Karpas-422 (cell line): ENCODE data around the gene KDM4D. TPM values are rescaled to one million over a fixed set of nuclear protein-coding genes. Genes with fewer than 3 reads are reported as not detected.
"Not testable (repeated sequence)": the region's sequence is repeated elsewhere in the genome, so short reads cannot be mapped to it uniquely, and the experiment has no call there.

Source experiments
- DNase-seq: peaks from one replicate; pipeline ENCODE4 v3.0.0-alpha.2; 2015
- H2AFZ ChIP-seq: fragments of 200-600 bp; sonication (generic); 2 replicates; pipeline ENCODE4 v1.6.1; 2014; ENCODE audit warnings: antibody characterized with exemption, low read length, mixed read lengths
- H3K27ac ChIP-seq: fragments of 200-600 bp; sonication (generic); 2 replicates; pipeline ENCODE4 v1.5.1; 2014; ENCODE audit warnings: mild to moderate bottlenecking, low read length, moderate library complexity
- H3K27me3 ChIP-seq: fragments of 200-600 bp; sonication (generic); 2 replicates; pipeline ENCODE4 v1.6.1; 2014; ENCODE audit warnings: low read length, mixed read lengths
- H3K36me3 ChIP-seq: fragments of 200-600 bp; sonication (generic); 2 replicates; pipeline ENCODE4 v1.6.1; 2014; ENCODE audit warnings: low read length, mixed read lengths; ENCODE audit not compliant: insufficient read depth
- H3K4me1 ChIP-seq: fragments of 200-600 bp; sonication (generic); 2 replicates; pipeline ENCODE4 v1.6.1; 2014; ENCODE audit warnings: mild to moderate bottlenecking, low read length, mixed read lengths
- H3K4me2 ChIP-seq: fragments of 200-600 bp; sonication (generic); 2 replicates; pipeline ENCODE4 v1.6.1; 2014; ENCODE audit warnings: low read length, low read depth, mild to moderate bottlenecking; ENCODE audit not compliant: poor library complexity, severe bottlenecking
- H3K4me3 ChIP-seq: fragments of 200-600 bp; sonication (generic); 2 replicates; pipeline ENCODE4 v1.5.1; 2014; ENCODE audit warnings: mild to moderate bottlenecking, antibody characterized with exemption, low read length, mixed read lengths
- H3K79me2 ChIP-seq: fragments of 200-600 bp; sonication (generic); 2 replicates; pipeline ENCODE4 v1.6.1; 2014; ENCODE audit warnings: mild to moderate bottlenecking, low read length, mixed read lengths
- H3K9ac ChIP-seq: fragments of 200-600 bp; sonication (generic); 2 replicates; pipeline ENCODE4 v1.6.0; 2014; ENCODE audit warnings: low read length
- H3K9me2 ChIP-seq: fragments of 200-600 bp; sonication (generic), shearing (Covaris generic); replicated peaks from 2 replicates; pipeline ENCODE4 v1.6.0; 2014; ENCODE audit warnings: mild to moderate bottlenecking, low read length, moderate library complexity; ENCODE audit not compliant: insufficient read depth
- H3K9me3 ChIP-seq: fragments of 300-700, 200-600 bp; sonication (generic); 2 replicates; pipeline ENCODE4 v1.6.1; 2014; ENCODE audit warnings: low read length, mixed read lengths
- H4K20me1 ChIP-seq: fragments of 200-600 bp; sonication (generic); 2 replicates; pipeline ENCODE4 v1.6.1; 2014; ENCODE audit warnings: mild to moderate bottlenecking, antibody characterized with exemption, low read length, low read depth; ENCODE audit not compliant: insufficient read depth
- total RNA-seq: library from RNA; depleted of rRNA; stranded (reverse); fragments of >200 nt; shearing (Covaris generic); gene quantifications from 2 replicates; pipeline ENCODE4 v1.2.3, GENCODE V29; 2014; ENCODE audit warnings: low replicate concordance

Gene KDM4D
- total RNA-seq, 1 experiment from 2014 or later = 3.6 TPM

- Histone ChIP-seq H4K20me1 (no peaks in the 10 kb centered on the region), H3K9me3 (no peaks in the 10 kb centered on the region), H3K27me3 (no peaks in the 10 kb centered on the region), H3K4me1 (no peaks in the 10 kb centered on the region), H3K4me3 (no peak overlapping the region), H3K27ac (no peak overlapping the region), H3K9me2 (no peaks in the 10 kb centered on the region), H2AFZ (no peak overlapping the region), H3K79me2 (no peaks in the 10 kb centered on the region), H3K9ac (no peak overlapping the region), H3K4me2 (no peak overlapping the region), H3K36me3 (no peaks in the 10 kb centered on the region)
- no peak for DNase-seq
Measured at GRCh38 chr11:94997437-94997836, 23.9 kb downstream of the KDM4D start.

GRCh38 chr11:94998285-94998684, 24.8 kb downstream of the KDM4D start:
- no peak overlapping the region for H3K9ac ChIP-seq
- DNase-seq = no peak
- H3K36me3 ChIP-seq = no peaks in the 10 kb centered on the region
- no peaks in the 10 kb centered on the region for H3K79me2 ChIP-seq
- no peak overlapping the region for H2AFZ ChIP-seq
- no peaks in the 10 kb centered on the region for H3K9me3 ChIP-seq
- no peak overlapping the region for H3K27ac ChIP-seq
- no peaks in the 10 kb centered on the region for H3K27me3 ChIP-seq
- H3K4me3 ChIP-seq = no peak overlapping the region
- no peak overlapping the region for H3K4me2 ChIP-seq
- H3K9me2 ChIP-seq = no peaks in the 10 kb centered on the region
- H4K20me1 ChIP-seq = no peaks in the 10 kb centered on the region
- H3K4me1 ChIP-seq = no peaks in the 10 kb centered on the region

GRCh38 chr11:95003716-95004115, 30.2 kb downstream of the KDM4D start:
- Histone ChIP-seq H2AFZ (no peak overlapping the region), H3K4me2 (no peak overlapping the region), H3K36me3 (no peaks in the 10 kb centered on the region), H3K9me3 (no peaks in the 10 kb centered on the region), H3K27ac (no peak overlapping the region), H3K9me2 (no peaks in the 10 kb centered on the region), H3K27me3 (no peaks in the 10 kb centered on the region), H3K4me3 (no peak overlapping the region), H3K9ac (no peak overlapping the region), H3K79me2 (no peaks in the 10 kb centered on the region), H4K20me1 (no peaks in the 10 kb centered on the region), H3K4me1 (no peaks in the 10 kb centered on the region)
- DNase-seq = no peak

GRCh38 chr11:95005642-95006041, 32.1 kb downstream of the KDM4D start:
- Histone ChIP-seq H4K20me1 (no peaks in the 10 kb centered on the region), H2AFZ (no peak overlapping the region), H3K4me1 (no peaks in the 10 kb centered on the region), H3K27ac (no peak overlapping the region), H3K4me2 (no peak overlapping the region), H3K36me3 (no peaks in the 10 kb centered on the region), H3K9me2 (no peaks in the 10 kb centered on the region), H3K9me3 (no peaks in the 10 kb centered on the region), H3K9ac (no peak overlapping the region), H3K79me2 (no peaks in the 10 kb centered on the region), H3K4me3 (no peak overlapping the region), H3K27me3 (no peaks in the 10 kb centered on the region)
- DNase-seq = no peak

- 0 out of 2 replicates have a peak, but pooled peaks cover 3% of the 10 kb centered on the region for H3K27me3 ChIP-seq
- no peak overlapping the region for H3K9ac ChIP-seq
- H4K20me1 ChIP-seq = no peaks in the 10 kb centered on the region
- H2AFZ ChIP-seq = no peak overlapping the region
- no peaks in the 10 kb centered on the region for H3K79me2 ChIP-seq
- H3K9me2 ChIP-seq = no peaks in the 10 kb centered on the region
- H3K36me3 ChIP-seq = no peaks in the 10 kb centered on the region
- H3K4me3 ChIP-seq = no peak overlapping the region
- no peak overlapping the region for H3K4me2 ChIP-seq
- H3K9me3 ChIP-seq = no peaks in the 10 kb centered on the region
- H3K27ac ChIP-seq = no peak overlapping the region
- no peak for DNase-seq
- no peaks in the 10 kb centered on the region for H3K4me1 ChIP-seq
Measured at GRCh38 chr11:95011376-95011775, 37.9 kb downstream of the KDM4D start.

GRCh38 chr11:95014184-95014821, 40.8 kb downstream of the KDM4D start:
- H3K36me3 ChIP-seq = no peaks in the 10 kb centered on the region
- H3K9me3 ChIP-seq = no peaks in the 10 kb centered on the region
- DNase-seq = no peak
- H3K4me1 ChIP-seq = no peaks in the 10 kb centered on the region
- H3K4me2 ChIP-seq = no peak overlapping the region
- H3K9me2 ChIP-seq = no peaks in the 10 kb centered on the region
- no peak overlapping the region for H3K4me3 ChIP-seq
- no peaks in the 10 kb centered on the region for H4K20me1 ChIP-seq
- 0 out of 2 replicates have a peak, but pooled peaks cover 3% of the 10 kb centered on the region for H3K27me3 ChIP-seq
- no peaks in the 10 kb centered on the region for H3K79me2 ChIP-seq
- no peak overlapping the region for H2AFZ ChIP-seq
- H3K9ac ChIP-seq = no peak overlapping the region
- H3K27ac ChIP-seq = no peak overlapping the region

- Histone ChIP-seq H2AFZ (no peak overlapping the region), H3K27me3 (0 out of 2 replicates have a peak, but pooled peaks cover 3% of the 10 kb centered on the region), H3K4me1 (no peaks in the 10 kb centered on the region), H3K36me3 (no peaks in the 10 kb centered on the region), H3K9me3 (no peaks in the 10 kb centered on the region), H3K9me2 (no peaks in the 10 kb centered on the region), H4K20me1 (no peaks in the 10 kb centered on the region), H3K27ac (no peak overlapping the region), H3K4me2 (no peak overlapping the region), H3K79me2 (no peaks in the 10 kb centered on the region), H3K4me3 (no peak overlapping the region), H3K9ac (no peak overlapping the region)
- DNase-seq = no peak
Measured at GRCh38 chr11:95016139-95016538, 42.6 kb downstream of the KDM4D start.

GRCh38 chr11:95021468-95021867, 48.0 kb downstream of the KDM4D start:
- not testable (repeated sequence) for H3K4me2 ChIP-seq, H3K79me2 ChIP-seq, H3K9ac ChIP-seq, H3K27me3 ChIP-seq, H3K4me3 ChIP-seq, H2AFZ ChIP-seq, H3K27ac ChIP-seq, H3K36me3 ChIP-seq, H3K9me3 ChIP-seq, H3K4me1 ChIP-seq, H3K9me2 ChIP-seq, H4K20me1 ChIP-seq, DNase-seq
